ENCODE data around the gene ZMYND11.

The ZMYND11 gene

DNA sequence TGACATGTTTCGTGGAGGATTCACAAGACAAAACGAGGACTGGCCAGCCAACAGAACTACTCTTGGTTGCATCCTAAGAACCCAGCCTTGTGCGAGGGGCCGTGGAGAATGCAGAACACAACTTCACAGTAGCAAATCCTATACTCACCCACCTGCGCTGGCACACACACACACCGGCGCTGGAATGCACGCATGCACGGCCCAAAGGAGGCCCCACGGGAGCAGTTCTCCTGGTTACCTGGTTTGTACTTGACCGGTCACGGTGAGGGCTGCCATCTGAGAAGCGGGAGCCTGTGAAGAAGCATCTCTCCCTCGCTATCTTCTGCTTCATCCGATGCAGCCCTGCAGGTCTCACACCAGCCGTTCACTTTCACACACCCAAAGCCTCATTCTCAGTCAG lies 137.8 kb downstream of the ZMYND11 start:
- H3K9me3 ChIP-seq (ENCODE audit: control insufficient read depth in 5 of 5, low read length in 5 of 5), result no peaks in the 10 kb centered on the region
- no peak overlapping the region for H3K27ac ChIP-seq (ENCODE audit: low read depth, low read length)
- H3K27me3 ChIP-seq (ENCODE audit: control insufficient read depth in 5 of 5, insufficient read depth in 4 of 5, low read length in 5 of 5), result no peaks in the 10 kb centered on the region
- H3K36me3 ChIP-seq (ENCODE audit: control insufficient read depth in 5 of 5, insufficient read depth in 5 of 5, low read length in 5 of 5), result peaks cover 4 to 33% (median 29%) of the 10 kb centered on the region in 5 donors
- H3K4me1 ChIP-seq (ENCODE audit: control insufficient read depth in 5 of 5, insufficient read depth in 5 of 5, low read length in 5 of 5), result peaks cover 0 to 2% (median 0%) of the 10 kb centered on the region in 5 donors
- H3K9ac ChIP-seq (ENCODE audit: low read length in 5 of 5), result no peak overlapping the region
- no peak overlapping the region for H3K4me3 ChIP-seq (ENCODE audit: low read depth in 1 of 5, low read length in 5 of 5)

DNA sequence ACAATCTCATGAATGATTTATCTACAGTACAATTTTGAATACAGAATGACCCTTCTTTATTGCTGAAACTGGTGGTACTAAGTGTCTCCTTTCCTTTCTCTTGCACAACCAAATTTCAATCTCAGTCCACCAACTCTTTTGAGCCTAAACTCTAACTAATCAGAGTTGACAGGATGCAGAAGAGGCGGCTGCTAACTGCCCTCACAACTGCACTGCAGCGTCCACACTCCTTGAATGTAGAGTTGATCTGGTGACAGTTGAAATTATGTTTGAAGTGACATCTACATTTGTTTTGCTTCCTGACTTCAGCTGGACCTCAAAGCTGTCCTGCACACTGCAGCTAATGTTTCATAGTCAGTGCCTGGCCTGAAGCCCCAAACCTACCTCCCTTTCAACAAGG lies 139.6 kb downstream of the ZMYND11 start:
- Histone ChIP-seq H3K4me3 (ENCODE audit: low read depth in 1 of 5, low read length in 5 of 5) (no peak overlapping the region), H3K9ac (ENCODE audit: low read length in 5 of 5) (no peak overlapping the region), H3K9me3 (ENCODE audit: control insufficient read depth in 5 of 5, low read length in 5 of 5) (no peaks in the 10 kb centered on the region), H3K36me3 (ENCODE audit: control insufficient read depth in 5 of 5, insufficient read depth in 5 of 5, low read length in 5 of 5) (peaks cover 4 to 49% (median 46%) of the 10 kb centered on the region in 5 donors), H3K27me3 (ENCODE audit: control insufficient read depth in 5 of 5, insufficient read depth in 4 of 5, low read length in 5 of 5) (no peaks in the 10 kb centered on the region), H3K27ac (ENCODE audit: low read depth, low read length) (no peak overlapping the region), H3K4me1 (ENCODE audit: control insufficient read depth in 5 of 5, insufficient read depth in 5 of 5, low read length in 5 of 5) (peaks cover 0 to 2% (median 0%) of the 10 kb centered on the region in 5 donors)

DNA sequence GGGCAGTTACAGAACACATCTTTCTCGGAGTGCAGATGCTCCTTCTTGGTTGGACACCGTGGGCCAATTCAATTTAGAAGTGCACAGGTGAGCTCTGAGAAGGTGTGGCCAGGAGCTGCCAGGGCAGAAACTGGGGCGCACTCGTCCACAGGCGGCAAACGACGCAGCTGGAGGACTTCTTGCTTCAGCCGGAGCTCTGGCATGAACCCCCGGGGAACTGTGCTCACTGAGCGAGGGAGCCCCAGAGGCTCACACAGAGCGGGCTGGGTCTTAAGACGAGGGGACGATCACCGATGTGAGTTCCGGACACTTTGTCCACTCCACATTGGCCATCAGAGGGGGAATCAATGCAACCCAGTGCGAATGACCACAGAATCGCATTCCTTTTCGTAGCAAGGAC lies 140.4 kb downstream of the ZMYND11 start:
- Histone ChIP-seq H3K9me3 (ENCODE audit: control insufficient read depth in 5 of 5, low read length in 5 of 5) (no peaks in the 10 kb centered on the region), H3K36me3 (ENCODE audit: control insufficient read depth in 5 of 5, insufficient read depth in 5 of 5, low read length in 5 of 5) (peaks cover 5 to 57% (median 54%) of the 10 kb centered on the region in 5 donors)

GRCh38 chr10:277963-278362 lies 142.7 kb downstream of the ZMYND11 start:
- Histone ChIP-seq H3K27me3 (ENCODE audit: control insufficient read depth in 5 of 5, insufficient read depth in 4 of 5, low read length in 5 of 5) (no peaks in the 10 kb centered on the region), H3K9me3 (ENCODE audit: control insufficient read depth in 5 of 5, low read length in 5 of 5) (no peaks in the 10 kb centered on the region), H3K9ac (ENCODE audit: low read length in 5 of 5) (no peak overlapping the region), H3K4me3 (ENCODE audit: low read depth in 1 of 5, low read length in 5 of 5) (no peak overlapping the region), H3K36me3 (ENCODE audit: control insufficient read depth in 5 of 5, insufficient read depth in 5 of 5, low read length in 5 of 5) (peaks cover 7 to 78% (median 70%) of the 10 kb centered on the region in 5 donors), H3K27ac (ENCODE audit: low read depth, low read length) (no peak overlapping the region), H3K4me1 (ENCODE audit: control insufficient read depth in 5 of 5, insufficient read depth in 5 of 5, low read length in 5 of 5) (peaks cover 0 to 2% (median 0%) of the 10 kb centered on the region in 5 donors)

More for the DNA sequence above, 140.4 kb downstream of the ZMYND11 start:
- no peaks in the 10 kb centered on the region for H3K27me3 ChIP-seq (ENCODE audit: control insufficient read depth in 5 of 5, insufficient read depth in 4 of 5, low read length in 5 of 5)
- no peak overlapping the region for H3K4me3 ChIP-seq (ENCODE audit: low read depth in 1 of 5, low read length in 5 of 5)
- H3K27ac ChIP-seq (ENCODE audit: low read depth, low read length), result no peak overlapping the region
- H3K4me1 ChIP-seq (ENCODE audit: control insufficient read depth in 5 of 5, insufficient read depth in 5 of 5, low read length in 5 of 5), result peaks cover 0 to 2% (median 0%) of the 10 kb centered on the region in 5 donors
- no peak overlapping the region for H3K9ac ChIP-seq (ENCODE audit: low read length in 5 of 5)

DNA sequence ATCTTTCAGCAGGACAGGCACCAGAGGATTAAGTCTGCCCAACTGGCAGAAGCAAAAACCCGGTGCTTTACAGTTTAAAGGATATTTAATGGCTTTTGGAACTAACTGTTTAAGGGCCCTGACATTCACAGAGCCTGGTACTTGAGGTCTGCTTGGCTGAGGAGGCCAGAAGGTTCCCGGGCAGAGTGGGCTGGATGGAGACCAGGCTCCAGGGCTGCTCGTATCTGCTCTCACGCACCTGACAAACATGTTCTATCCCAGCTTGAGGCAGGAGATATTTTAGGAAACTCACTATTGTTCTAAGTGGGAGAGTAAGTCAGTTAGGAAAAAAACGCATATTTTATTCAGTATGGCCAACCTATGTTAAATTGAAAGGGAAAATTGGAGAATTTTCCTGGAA lies 143.5 kb downstream of the ZMYND11 start:
- Histone ChIP-seq H3K27ac (ENCODE audit: low read depth, low read length) (no peak overlapping the region), H3K27me3 (ENCODE audit: control insufficient read depth in 5 of 5, insufficient read depth in 4 of 5, low read length in 5 of 5) (no peaks in the 10 kb centered on the region), H3K9ac (ENCODE audit: low read length in 5 of 5) (no peak overlapping the region), H3K4me3 (ENCODE audit: low read depth in 1 of 5, low read length in 5 of 5) (no peak overlapping the region), H3K4me1 (ENCODE audit: control insufficient read depth in 5 of 5, insufficient read depth in 5 of 5, low read length in 5 of 5) (no peaks in the 10 kb centered on the region), H3K36me3 (ENCODE audit: control insufficient read depth in 5 of 5, insufficient read depth in 5 of 5, low read length in 5 of 5) (peaks cover 7 to 82% (median 73%) of the 10 kb centered on the region in 5 donors), H3K9me3 (ENCODE audit: control insufficient read depth in 5 of 5, low read length in 5 of 5) (no peaks in the 10 kb centered on the region)

DNA sequence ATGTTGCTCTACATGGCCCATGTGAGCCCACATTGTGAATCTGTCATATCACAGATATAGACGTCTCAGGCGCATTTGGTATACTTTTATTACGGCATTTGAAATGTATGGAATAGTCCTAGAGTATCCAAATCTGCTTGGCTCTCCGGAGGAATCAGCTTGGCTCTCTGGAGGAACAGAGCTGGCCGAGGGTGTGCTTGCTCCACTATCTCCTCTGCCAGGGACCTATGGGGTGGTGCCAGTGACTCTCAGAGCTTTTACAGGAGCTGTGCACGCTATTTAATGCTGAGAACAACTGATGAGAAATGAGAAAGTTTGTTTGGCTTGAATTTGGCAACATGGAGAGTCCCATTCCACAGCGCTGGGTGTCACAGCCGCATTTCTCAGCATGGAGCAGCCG lies 144.0 kb downstream of the ZMYND11 start:
- no peaks in the 10 kb centered on the region for H3K9me3 ChIP-seq (ENCODE audit: control insufficient read depth in 5 of 5, low read length in 5 of 5)
- H3K27ac ChIP-seq (ENCODE audit: low read depth, low read length), result no peak overlapping the region
- H3K36me3 ChIP-seq (ENCODE audit: control insufficient read depth in 5 of 5, insufficient read depth in 5 of 5, low read length in 5 of 5), result peaks cover 8 to 87% (median 78%) of the 10 kb centered on the region in 5 donors
- no peaks in the 10 kb centered on the region for H3K27me3 ChIP-seq (ENCODE audit: control insufficient read depth in 5 of 5, insufficient read depth in 4 of 5, low read length in 5 of 5)
- no peaks in the 10 kb centered on the region for H3K4me1 ChIP-seq (ENCODE audit: control insufficient read depth in 5 of 5, insufficient read depth in 5 of 5, low read length in 5 of 5)
- H3K9ac ChIP-seq (ENCODE audit: low read length in 5 of 5), result no peak overlapping the region
- H3K4me3 ChIP-seq (ENCODE audit: low read depth in 1 of 5, low read length in 5 of 5), result no peak overlapping the region

DNA sequence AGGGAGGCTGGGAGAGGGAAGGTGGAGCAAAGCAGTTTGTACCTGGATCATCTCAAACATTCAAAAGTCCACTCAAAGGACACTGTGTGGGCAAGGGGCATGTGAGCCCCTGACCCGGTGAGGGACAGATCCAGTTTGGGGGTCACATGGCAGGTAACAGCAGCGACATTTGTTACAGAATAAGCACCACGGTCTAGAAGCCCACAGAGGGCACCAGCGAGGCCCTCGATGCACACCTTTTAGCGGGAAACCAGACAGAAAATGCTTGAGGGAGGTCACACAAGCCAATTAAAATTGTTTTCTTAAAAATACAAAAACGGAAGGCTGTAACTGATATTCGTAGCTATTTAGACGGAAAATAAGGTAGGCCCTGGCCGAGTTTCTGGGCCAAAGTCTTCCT lies 144.4 kb downstream of the ZMYND11 start:
- Histone ChIP-seq H3K4me1 (ENCODE audit: control insufficient read depth in 5 of 5, insufficient read depth in 5 of 5, low read length in 5 of 5) (no peaks in the 10 kb centered on the region), H3K27ac (ENCODE audit: low read depth, low read length) (no peak overlapping the region), H3K27me3 (ENCODE audit: control insufficient read depth in 5 of 5, insufficient read depth in 4 of 5, low read length in 5 of 5) (no peaks in the 10 kb centered on the region), H3K9ac (ENCODE audit: low read length in 5 of 5) (no peak overlapping the region), H3K4me3 (ENCODE audit: low read depth in 1 of 5, low read length in 5 of 5) (no peak overlapping the region), H3K36me3 (ENCODE audit: control insufficient read depth in 5 of 5, insufficient read depth in 5 of 5, low read length in 5 of 5) (peaks cover 11 to 91% (median 82%) of the 10 kb centered on the region in 5 donors), H3K9me3 (ENCODE audit: control insufficient read depth in 5 of 5, low read length in 5 of 5) (no peaks in the 10 kb centered on the region)

DNA sequence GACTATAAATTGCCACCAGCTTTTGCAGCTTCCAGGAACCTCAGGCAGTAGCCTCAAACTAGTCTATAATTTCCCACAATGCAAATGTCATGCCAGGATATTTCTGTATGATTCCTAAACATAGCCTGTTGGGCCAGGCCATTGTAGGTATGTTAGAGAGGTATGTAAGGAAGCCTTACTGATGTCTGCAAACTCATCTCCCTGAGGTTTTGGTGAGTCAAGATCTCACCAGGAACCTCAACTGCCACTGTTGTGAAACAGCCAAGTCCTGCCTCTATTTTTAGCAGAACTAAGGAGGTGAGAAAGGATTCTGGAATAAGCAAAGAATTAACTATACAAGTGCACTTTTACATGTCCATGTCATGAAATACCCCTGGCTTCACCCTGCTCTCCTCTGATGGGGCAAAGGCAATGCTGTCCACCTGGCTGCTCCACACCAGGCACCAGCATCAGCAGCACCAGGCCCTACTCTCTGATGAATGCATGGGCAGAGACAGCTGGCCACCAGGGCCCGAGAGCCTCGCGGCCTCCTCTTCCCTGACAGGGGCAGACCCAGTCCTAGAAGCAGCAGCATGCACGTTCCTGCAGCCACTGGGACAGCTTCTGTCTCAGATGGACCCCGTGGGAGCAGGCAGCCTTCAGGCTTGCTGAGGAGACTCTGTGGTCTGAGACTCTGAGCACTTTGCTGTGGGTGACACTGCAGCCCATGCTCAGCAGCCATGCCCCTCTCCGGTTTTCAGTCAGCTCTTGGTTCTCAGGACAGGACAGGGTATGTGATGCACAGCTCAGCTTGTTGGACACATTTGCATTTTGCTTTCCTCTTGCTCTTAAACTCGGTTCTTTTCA lies 147.3 kb downstream of the ZMYND11 start:
- H3K36me3 ChIP-seq (ENCODE audit: control insufficient read depth in 5 of 5, insufficient read depth in 5 of 5, low read length in 5 of 5), result peaks cover 13 to 98% (median 85%) of the 10 kb centered on the region in 5 donors
- H3K27ac ChIP-seq (ENCODE audit: low read depth, low read length), result no peak overlapping the region
- H3K4me3 ChIP-seq (ENCODE audit: low read depth in 1 of 5, low read length in 5 of 5), result no peak overlapping the region
- H3K4me1 ChIP-seq (ENCODE audit: control insufficient read depth in 5 of 5, insufficient read depth in 5 of 5, low read length in 5 of 5), result peaks cover 0 to 5% (median 0%) of the 10 kb centered on the region in 5 donors
- H3K27me3 ChIP-seq (ENCODE audit: control insufficient read depth in 5 of 5, insufficient read depth in 4 of 5, low read length in 5 of 5), result no peaks in the 10 kb centered on the region
- no peak overlapping the region for H3K9ac ChIP-seq (ENCODE audit: low read length in 5 of 5)
- no peaks in the 10 kb centered on the region for H3K9me3 ChIP-seq (ENCODE audit: control insufficient read depth in 5 of 5, low read length in 5 of 5)

DNA sequence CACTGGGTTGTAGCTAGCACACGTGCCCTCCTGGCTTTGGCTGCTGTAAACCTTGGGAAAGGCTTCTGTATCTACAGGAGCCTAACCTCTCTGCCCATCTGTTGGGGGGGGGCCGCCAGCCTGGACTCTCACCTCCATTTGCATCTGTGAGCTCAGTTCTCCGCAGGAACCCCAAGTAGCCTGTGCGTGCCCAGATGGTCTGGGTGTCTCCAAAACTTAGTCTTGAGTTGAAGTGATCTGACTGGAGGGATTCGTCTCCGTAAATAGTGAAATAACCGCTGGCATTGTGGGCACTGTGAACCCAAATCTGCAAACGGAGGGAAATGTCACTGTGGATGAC lies 147.9 kb downstream of the ZMYND11 start:
- Histone ChIP-seq H3K4me3 (ENCODE audit: low read depth in 1 of 5, low read length in 5 of 5) (no peak overlapping the region), H3K27ac (ENCODE audit: low read depth, low read length) (no peak overlapping the region), H3K27me3 (ENCODE audit: control insufficient read depth in 5 of 5, insufficient read depth in 4 of 5, low read length in 5 of 5) (no peaks in the 10 kb centered on the region), H3K9me3 (ENCODE audit: control insufficient read depth in 5 of 5, low read length in 5 of 5) (no peaks in the 10 kb centered on the region), H3K9ac (ENCODE audit: low read length in 5 of 5) (no peak overlapping the region), H3K4me1 (ENCODE audit: control insufficient read depth in 5 of 5, insufficient read depth in 5 of 5, low read length in 5 of 5) (peaks cover 0 to 5% (median 0%) of the 10 kb centered on the region in 5 donors), H3K36me3 (ENCODE audit: control insufficient read depth in 5 of 5, insufficient read depth in 5 of 5, low read length in 5 of 5) (peaks cover 13 to 98% (median 82%) of the 10 kb centered on the region in 5 donors)

- Histone ChIP-seq H3K27me3 (ENCODE audit: control insufficient read depth in 5 of 5, insufficient read depth in 4 of 5, low read length in 5 of 5) (no peaks in the 10 kb centered on the region), H3K9me3 (ENCODE audit: control insufficient read depth in 5 of 5, low read length in 5 of 5) (no peaks in the 10 kb centered on the region), H3K9ac (ENCODE audit: low read length in 5 of 5) (no peak overlapping the region), H3K27ac (ENCODE audit: low read depth, low read length) (no peak overlapping the region), H3K36me3 (ENCODE audit: control insufficient read depth in 5 of 5, insufficient read depth in 5 of 5, low read length in 5 of 5) (peaks cover 13 to 98% (median 80%) of the 10 kb centered on the region in 5 donors), H3K4me3 (ENCODE audit: low read depth in 1 of 5, low read length in 5 of 5) (no peak overlapping the region), H3K4me1 (ENCODE audit: control insufficient read depth in 5 of 5, insufficient read depth in 5 of 5, low read length in 5 of 5) (peaks cover 0 to 5% (median 0%) of the 10 kb centered on the region in 5 donors)
Observed at GRCh38 chr10:283916-284356, 148.7 kb downstream of the ZMYND11 start.

Data from subcutaneous abdominal adipose tissue (tissue), 5 donors.